Spinal cord (tissue), 10 donors: Measurements from ENCODE around the gene EIF6. TPM values are rescaled to one million over a fixed set of nuclear protein-coding genes. Genes with fewer than 3 reads are reported as not detected.
"Not testable (repeated sequence)": the region's sequence is repeated elsewhere in the genome, so short reads cannot be mapped to it uniquely, and the experiment has no call there.

Experiments used
- DNase-seq, 6 donors: peaks; one replicate each; pipeline versions ENCODE4 v3.0.0 to v3.0.0-alpha.2; 2013 to 2015; ENCODE audit warnings: low spot score in 6 of 6, low read depth in 4 of 6
- H3K27ac ChIP-seq: one replicate; pipeline ENCODE4 v1.5.1; 2013; ENCODE audit warnings: low read depth, low read length, control low read depth
- H3K27me3 ChIP-seq: one replicate; pipeline ENCODE4 v1.6.1; 2013; ENCODE audit warnings: low read length; ENCODE audit not compliant: control insufficient read depth, insufficient read depth
- H3K36me3 ChIP-seq: one replicate; pipeline ENCODE4 v1.6.1; 2013; ENCODE audit warnings: low read length; ENCODE audit not compliant: control insufficient read depth, insufficient read depth
- H3K4me1 ChIP-seq: one replicate; pipeline ENCODE4 v1.6.1; 2013; ENCODE audit warnings: low read length; ENCODE audit not compliant: control insufficient read depth, insufficient read depth
- H3K4me3 ChIP-seq: one replicate; pipeline ENCODE4 v1.5.1; 2013; ENCODE audit warnings: low read depth, low read length, control low read depth
- H3K9me3 ChIP-seq: one replicate; pipeline ENCODE4 v1.6.1; 2013; ENCODE audit warnings: low read length; ENCODE audit not compliant: control insufficient read depth, insufficient read depth
- WGBS: methylation state at CpG from one replicate; pipeline ENCODE4 v1.1.5; 2013; ENCODE audit warnings: missing lambda C conversion rate; ENCODE audit not compliant: insufficient coverage; 5-methylcytosine and 5-hydroxymethylcytosine counted together
- polyA plus RNA-seq, 2 donors: library from polyadenylated mRNA; unstranded; fragments of 120-200 nt; gene quantifications; one replicate each; pipeline ENCODE4 v1.2.1, GENCODE V29; 2013; ENCODE audit not compliant: insufficient read length in 2 of 2
- total RNA-seq, 2 donors: library from RNA; depleted of rRNA in 1 of 2; stranded (reverse); fragments of 120-200 nt in 1 of 2; fragments of >200 nt in 1 of 2; gene quantifications; one replicate each; pipeline versions ENCODE4 v1.2.3 to v1.2.4, GENCODE V29; 2013 to 2014
- donor health status: healthy.

EIF6 gene
- total and polyA plus RNA-seq, 4 donors, result 56.2 to 106 (median 102) TPM

GRCh38 chr20:35326021-35326739, 41.6 kb upstream of the EIF6 start:
- Histone ChIP-seq H3K4me1 (peaks cover 5% of the 10 kb centered on the region), H3K36me3 (no peaks in the 10 kb centered on the region), H3K27ac (no peak overlapping the region), H3K4me3 (no peak overlapping the region), H3K9me3 (no peaks in the 10 kb centered on the region), H3K27me3 (no peaks in the 10 kb centered on the region)
- DNase-seq, result peak in 1 of 6 donors; percentile 81
- 36% methylated on average over 9 of the region's 11 CpGs for WGBS

- DNase-seq, result peak in 1 of 6 donors; percentile 45
- Histone ChIP-seq H3K9me3 (no peaks in the 10 kb centered on the region), H3K4me3 (no peak overlapping the region), H3K4me1 (peaks cover 5% of the 10 kb centered on the region), H3K36me3 (no peaks in the 10 kb centered on the region), H3K27ac (no peak overlapping the region), H3K27me3 (no peaks in the 10 kb centered on the region)
- WGBS, result no CpG with 5 or more reads among the region's 6 CpGs
Observed at GRCh38 chr20:35325401-35325800, 40.8 kb upstream of the EIF6 start.

GRCh38 chr20:35320396-35321126, 36.0 kb upstream of the EIF6 start:
- no peak for DNase-seq
- Histone ChIP-seq H3K4me1 (peaks cover 3% of the 10 kb centered on the region), H3K36me3 (peaks cover 2% of the 10 kb centered on the region), H3K27ac (no peak overlapping the region), H3K9me3 (no peaks in the 10 kb centered on the region), H3K27me3 (no peaks in the 10 kb centered on the region), H3K4me3 (no peak overlapping the region)
- WGBS, result 100% methylated on average over 2 of the region's 3 CpGs

- Histone ChIP-seq H3K27me3 (no peaks in the 10 kb centered on the region), H3K36me3 (peaks cover 3% of the 10 kb centered on the region), H3K9me3 (no peaks in the 10 kb centered on the region), H3K27ac (no peak overlapping the region), H3K4me3 (no peak overlapping the region), H3K4me1 (peaks cover 3% of the 10 kb centered on the region)
- DNase-seq, result no peak
Observed at GRCh38 chr20:35319871-35320197, 35.3 kb upstream of the EIF6 start.

- DNase-seq, result peak in 2 of 6 donors; percentile 33 to 95
- Histone ChIP-seq H3K4me1 (peaks cover 3% of the 10 kb centered on the region), H3K4me3 (no peak overlapping the region), H3K9me3 (no peaks in the 10 kb centered on the region), H3K27ac (peak overlapping the region; percentile 15), H3K27me3 (no peaks in the 10 kb centered on the region), H3K36me3 (peaks cover 3% of the 10 kb centered on the region)
- 43% methylated on average over 3 of the region's 5 CpGs for WGBS
Observed at GRCh38 chr20:35319192-35319870, 34.8 kb upstream of the EIF6 start.

- no peaks in the 10 kb centered on the region for H3K9me3 ChIP-seq
- peak overlapping the region; percentile 13 for H3K27ac ChIP-seq
- no peaks in the 10 kb centered on the region for H3K27me3 ChIP-seq
- DNase-seq, result peak in 1 of 6 donors; percentile 21
- H3K4me3 ChIP-seq, result no peak overlapping the region
- WGBS, result 71% methylated on average over 3 of the region's 6 CpGs
- H3K36me3 ChIP-seq, result peaks cover 5% of the 10 kb centered on the region
- peaks cover 3% of the 10 kb centered on the region for H3K4me1 ChIP-seq
Observed at GRCh38 chr20:35318502-35319157, 34.1 kb upstream of the EIF6 start.

- DNase-seq, result no peak
- WGBS, result 71% methylated on average over 2 of the region's 5 CpGs
Observed at GRCh38 chr20:35317416-35318210, 33.0 kb upstream of the EIF6 start.

GRCh38 chr20:35316086-35316485, 31.5 kb upstream of the EIF6 start:
- Histone ChIP-seq H3K36me3 (peaks cover 6% of the 10 kb centered on the region), H3K27me3 (no peaks in the 10 kb centered on the region), H3K27ac (no peak overlapping the region), H3K4me3 (no peak overlapping the region), H3K9me3 (no peaks in the 10 kb centered on the region), H3K4me1 (peaks cover 3% of the 10 kb centered on the region)
- 100% methylated on average over 1 of the region's 2 CpGs for WGBS
- no peak for DNase-seq

More at GRCh38 chr20:35317416-35318210, 33.0 kb upstream of the EIF6 start:
- H3K9me3 ChIP-seq, result no peaks in the 10 kb centered on the region
- H3K27ac ChIP-seq, result no peak overlapping the region
- H3K36me3 ChIP-seq, result peaks cover 6% of the 10 kb centered on the region
- no peak overlapping the region for H3K4me3 ChIP-seq
- H3K27me3 ChIP-seq, result no peaks in the 10 kb centered on the region
- H3K4me1 ChIP-seq, result peaks cover 3% of the 10 kb centered on the region

GRCh38 chr20:35315632-35316020, 31.1 kb upstream of the EIF6 start:
- H3K27me3 ChIP-seq, H3K27ac ChIP-seq, H3K4me1 ChIP-seq, H3K36me3 ChIP-seq, H3K4me3 ChIP-seq, DNase-seq, H3K9me3 ChIP-seq: not testable (repeated sequence)
- WGBS, result 100% methylated on average over 2 of the region's 7 CpGs
